IMR-90 (cell line): ENCODE results near the gene BICD2.

Source experiments
- CTCF ChIP-seq: conservative IDR thresholded peaks from 2 replicates; pipeline ENCODE4 v1.5.1; 2012; ENCODE audit warnings: mild to moderate bottlenecking, low read depth, low read length, improper control_type of control experiment
- MXI1 ChIP-seq: IDR thresholded peaks from 2 replicates; pipeline ENCODE4 v1.6.1; 2012; ENCODE audit warnings: low read depth, mild to moderate bottlenecking, low read length, moderate library complexity, borderline replicate concordance
- NFE2L2 ChIP-seq: fragments of 150-350 bp; IDR thresholded peaks from 2 replicates; pipeline ENCODE4 v1.6.1; 2016; ENCODE audit warnings: low read depth, mild to moderate bottlenecking, low read length
- RAD21 ChIP-seq: IDR thresholded peaks from 2 replicates; pipeline ENCODE4 v1.6.1; 2012; ENCODE audit warnings: low read length, improper control_type of control experiment
- SMC3 ChIP-seq: fragments of 150-350 bp; IDR thresholded peaks from 2 replicates; pipeline ENCODE4 v1.6.1; 2016; ENCODE audit warnings: low read depth, mild to moderate bottlenecking, antibody characterized with exemption, low read length, moderate library complexity
- USF2 ChIP-seq: fragments of 150-350 bp; IDR thresholded peaks from 2 replicates; pipeline ENCODE4 v1.6.1; 2017; ENCODE audit warnings: mild to moderate bottlenecking, antibody characterized with exemption, low read length, low read depth

- no peak for TF ChIP-seq SMC3
- TF ChIP-seq CTCF, result no peak
- TF ChIP-seq RAD21, result no peak
- TF ChIP-seq USF2, result no peak
- no peak for TF ChIP-seq NFE2L2
- TF ChIP-seq MXI1, result no peak
These were observed 17.8 kb downstream of the BICD2 start for GRCh38 chr9:92746567-92747458.
